A673 (cell line): ENCODE measurements around the gene NFKBIZ.

Experiments used
- CTCF ChIP-seq: fragments of 300-800, 200-600 bp; sonication (generic); conservative IDR thresholded peaks from 2 replicates; pipeline ENCODE4 v1.5.1; 2017; ENCODE audit warnings: low read depth, mild to moderate bottlenecking, antibody characterized with exemption, low read length, moderate library complexity, mixed read lengths
- EZH2 ChIP-seq: fragments of 200-600 bp; sonication (generic); IDR thresholded peaks from 2 replicates; pipeline ENCODE4 v1.6.1; 2017; ENCODE audit warnings: borderline replicate concordance, low read depth, mild to moderate bottlenecking, mixed read lengths, antibody characterized with exemption, low read length; ENCODE audit not compliant: poor library complexity, severe bottlenecking

DNA sequence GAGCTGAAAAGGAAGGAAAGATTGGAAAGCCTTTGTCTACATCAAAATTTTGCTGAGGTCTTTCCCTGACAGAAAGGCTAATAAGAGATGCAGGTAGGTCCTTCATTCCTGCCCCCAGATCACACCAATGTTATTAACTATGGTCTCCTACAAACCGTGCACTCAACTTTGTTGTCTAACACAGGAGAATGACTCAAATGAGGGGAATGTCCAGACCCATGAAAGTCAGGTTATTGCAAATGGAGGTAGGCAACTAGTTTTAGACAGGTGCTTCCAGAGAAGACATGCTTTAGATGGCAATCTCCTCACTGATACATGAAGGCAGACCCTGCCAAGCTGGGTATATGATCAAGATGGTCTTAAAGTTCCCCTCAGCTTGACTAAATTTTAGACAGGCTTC, 51.0 kb downstream of the NFKBIZ start:
- TF ChIP-seq CTCF: no peak
- no peak for TF ChIP-seq EZH2
